Measurements from ENCODE around the gene ZNF541.

ZNF541 gene

DNA sequence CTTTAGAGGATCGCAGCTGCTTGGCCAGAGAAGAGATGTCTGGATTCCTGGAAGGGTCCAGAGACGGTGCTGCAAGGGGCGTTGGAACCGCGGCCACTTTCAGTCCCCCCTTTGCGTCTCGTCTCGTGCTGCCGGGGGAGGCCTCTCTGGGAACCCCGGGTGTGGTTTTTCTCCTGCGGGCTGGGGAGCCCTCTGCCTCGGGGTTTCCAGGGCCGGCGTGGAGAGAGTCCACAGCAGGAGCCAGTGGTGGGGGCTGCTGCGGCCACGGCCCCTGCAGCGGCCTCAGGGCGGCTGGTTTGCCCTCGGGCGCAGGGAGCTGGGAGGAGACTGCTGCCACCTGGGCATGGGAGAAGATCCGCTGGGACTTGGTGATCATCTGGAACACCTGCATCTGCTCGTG, 28.5 kb downstream of the ZNF541 start:
- no peak for DNase-seq

DNA sequence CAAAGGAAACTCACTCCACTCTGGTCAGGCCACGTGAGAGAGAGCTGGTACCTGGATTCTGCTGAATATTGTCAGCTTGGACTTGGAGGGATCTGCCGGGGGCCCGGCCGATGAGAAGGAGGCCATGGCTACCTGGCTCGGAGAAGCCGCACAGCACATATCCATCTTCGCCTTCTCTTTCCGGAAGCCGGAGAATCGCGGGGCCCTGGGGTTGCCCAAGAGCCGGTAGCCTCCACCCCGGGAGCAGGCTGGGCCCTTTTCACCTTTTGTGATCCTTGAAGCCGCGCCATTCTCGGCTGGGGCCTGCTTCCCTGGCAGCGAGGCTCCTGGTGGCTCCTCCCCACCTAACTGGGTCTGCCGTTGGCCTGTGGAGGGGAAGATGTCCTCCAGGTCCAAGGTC, 28.9 kb downstream of the ZNF541 start:
- DNase-seq: no peak

DNA sequence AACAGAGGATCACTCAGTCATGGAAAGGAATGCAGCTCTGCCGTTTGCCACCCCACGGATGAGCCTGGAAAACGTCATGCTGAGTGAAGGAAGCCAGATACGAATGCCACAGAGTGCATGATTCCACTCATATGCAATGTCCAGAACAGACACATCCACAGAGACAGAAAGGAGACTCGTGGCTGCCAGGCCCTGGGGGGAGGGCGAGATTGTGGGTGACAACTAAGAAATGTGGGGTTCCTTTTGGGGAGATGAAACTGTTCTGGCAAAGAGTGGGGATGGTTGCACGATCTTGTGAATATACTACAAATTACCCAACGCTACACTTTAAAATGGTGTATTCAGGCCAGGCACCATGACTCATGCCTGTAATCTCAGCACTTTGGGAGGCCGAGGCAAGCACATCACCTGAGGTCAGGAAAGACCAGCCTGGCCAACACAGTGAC, 30.9 kb downstream of the ZNF541 start:
- DNase-seq: no peak

DNA sequence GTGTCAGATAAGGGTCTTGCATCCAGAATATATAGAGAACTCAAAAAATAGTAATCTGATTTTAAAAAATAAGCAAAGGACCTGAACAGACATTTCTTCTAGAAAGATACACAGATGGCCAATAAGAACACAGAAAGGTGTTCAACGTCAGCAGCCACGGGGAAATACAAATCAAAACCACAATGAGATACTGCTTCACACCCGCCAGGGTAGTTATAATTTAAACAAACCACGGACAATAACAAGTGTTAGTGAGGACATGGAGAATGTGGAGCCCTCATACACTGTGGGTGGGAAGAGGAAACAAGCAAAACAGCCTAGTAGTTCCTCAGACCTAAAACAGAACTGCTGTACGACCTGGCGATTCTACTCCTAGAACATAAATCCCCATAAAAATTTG, 31.4 kb downstream of the ZNF541 start:
- DNase-seq: peak; percentile 32

DNA sequence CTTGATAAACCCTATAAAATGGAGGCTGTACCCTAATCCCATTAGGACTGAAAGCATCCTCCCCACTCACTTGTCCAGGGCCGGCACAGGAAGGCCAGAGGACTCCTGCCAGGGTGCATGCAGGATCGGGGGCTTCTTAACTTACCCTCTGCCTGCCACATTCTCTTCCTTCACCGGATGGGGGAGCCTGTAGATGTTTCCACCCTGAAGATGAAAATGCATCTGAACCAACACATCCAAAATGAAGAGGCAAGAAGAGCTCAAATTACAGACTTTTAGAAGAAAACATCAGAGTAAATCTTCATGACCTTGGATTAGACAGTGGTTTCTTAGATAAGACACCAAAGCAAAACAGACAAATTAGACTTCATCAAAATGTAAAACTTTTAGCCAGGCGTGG, 32.2 kb downstream of the ZNF541 start:
- DNase-seq: no peak

DNA sequence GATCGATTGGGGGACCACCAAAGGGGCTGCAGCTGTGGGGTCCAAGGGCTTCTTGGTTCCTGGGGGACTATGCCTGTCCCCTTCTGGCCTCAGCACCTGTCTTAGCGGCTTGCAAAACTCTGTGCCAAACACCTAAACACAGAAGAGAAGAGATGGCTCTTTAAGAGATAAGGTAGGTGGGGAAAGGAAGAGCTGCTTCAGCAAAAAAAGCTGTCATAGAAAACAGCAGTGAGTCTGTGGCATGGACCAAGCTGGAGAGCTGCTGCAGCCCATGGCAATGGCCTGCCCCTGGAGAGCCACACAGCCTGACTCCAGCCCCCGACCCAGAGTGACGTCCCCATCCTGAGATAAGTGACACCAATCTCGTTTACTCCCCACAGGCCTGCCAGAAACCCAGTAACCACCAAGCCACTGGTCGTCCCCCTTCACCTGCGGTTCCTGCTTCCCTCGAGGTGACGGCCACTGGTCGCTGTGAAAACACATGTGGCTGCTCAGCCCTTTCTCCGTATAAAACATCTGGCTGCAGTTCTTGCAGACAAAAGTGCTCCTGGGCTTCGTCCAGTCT, 33.1 kb downstream of the ZNF541 start:
- DNase-seq: no peak

DNA sequence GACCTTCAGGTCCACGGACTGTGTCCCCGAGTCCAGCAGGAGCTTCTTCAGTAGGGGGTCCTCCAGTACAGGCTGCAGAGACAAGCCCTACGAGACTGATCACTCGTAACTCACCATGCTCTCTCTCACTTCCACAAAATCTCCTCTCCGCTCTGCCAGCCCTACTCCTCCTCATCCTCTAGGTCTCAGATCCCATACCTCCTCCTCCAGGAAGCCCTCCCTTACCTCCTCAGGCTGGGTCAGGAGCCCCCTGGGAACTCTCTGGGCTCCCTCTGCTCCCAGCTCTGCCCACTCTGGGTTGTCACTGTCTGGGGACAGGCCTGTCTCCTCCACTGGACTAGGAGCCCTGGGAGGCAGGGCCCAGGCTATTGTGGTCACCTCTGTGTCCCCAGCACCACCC, 34.1 kb downstream of the ZNF541 start:
- no peak for DNase-seq

DNA sequence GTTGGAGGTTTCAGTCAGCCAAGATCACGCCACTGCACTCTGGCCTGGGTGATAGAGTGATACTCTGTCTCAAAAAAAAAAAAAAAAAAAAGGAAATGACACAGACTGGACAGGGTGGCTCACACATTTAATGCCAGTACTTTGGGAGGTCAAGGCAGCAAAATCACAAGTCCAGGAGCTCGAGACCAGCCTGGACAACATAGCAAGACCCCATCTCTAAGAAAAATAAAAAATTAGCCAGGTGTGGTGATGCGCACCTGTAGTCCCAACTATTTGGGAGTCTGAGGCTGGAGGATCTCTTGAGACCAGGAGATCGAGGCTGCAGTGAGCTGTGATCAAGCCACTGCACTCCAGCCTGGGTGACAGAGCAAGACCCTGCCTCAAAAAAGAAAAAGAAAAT, 35.5 kb downstream of the ZNF541 start:
- no peak for DNase-seq

DNA sequence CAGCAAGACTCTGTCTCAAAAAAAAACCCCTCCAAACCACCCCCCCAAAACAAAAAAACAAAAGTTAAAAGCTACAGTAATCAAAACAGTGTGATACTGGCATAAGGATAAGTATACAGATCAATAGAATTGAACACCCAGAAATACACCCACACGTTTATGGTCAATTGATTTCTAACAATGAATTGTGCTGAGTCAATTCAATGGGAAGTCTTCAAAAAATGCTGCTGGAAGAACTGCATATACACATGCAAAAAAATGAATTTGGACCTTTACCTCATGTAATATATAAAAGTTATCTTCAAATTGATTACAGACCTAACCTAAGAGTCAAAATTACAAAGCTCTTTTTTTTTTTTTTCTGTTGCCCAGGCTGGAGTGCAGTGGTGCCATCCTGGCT, 38.3 kb downstream of the ZNF541 start:
- DNase-seq: no peak

DNA sequence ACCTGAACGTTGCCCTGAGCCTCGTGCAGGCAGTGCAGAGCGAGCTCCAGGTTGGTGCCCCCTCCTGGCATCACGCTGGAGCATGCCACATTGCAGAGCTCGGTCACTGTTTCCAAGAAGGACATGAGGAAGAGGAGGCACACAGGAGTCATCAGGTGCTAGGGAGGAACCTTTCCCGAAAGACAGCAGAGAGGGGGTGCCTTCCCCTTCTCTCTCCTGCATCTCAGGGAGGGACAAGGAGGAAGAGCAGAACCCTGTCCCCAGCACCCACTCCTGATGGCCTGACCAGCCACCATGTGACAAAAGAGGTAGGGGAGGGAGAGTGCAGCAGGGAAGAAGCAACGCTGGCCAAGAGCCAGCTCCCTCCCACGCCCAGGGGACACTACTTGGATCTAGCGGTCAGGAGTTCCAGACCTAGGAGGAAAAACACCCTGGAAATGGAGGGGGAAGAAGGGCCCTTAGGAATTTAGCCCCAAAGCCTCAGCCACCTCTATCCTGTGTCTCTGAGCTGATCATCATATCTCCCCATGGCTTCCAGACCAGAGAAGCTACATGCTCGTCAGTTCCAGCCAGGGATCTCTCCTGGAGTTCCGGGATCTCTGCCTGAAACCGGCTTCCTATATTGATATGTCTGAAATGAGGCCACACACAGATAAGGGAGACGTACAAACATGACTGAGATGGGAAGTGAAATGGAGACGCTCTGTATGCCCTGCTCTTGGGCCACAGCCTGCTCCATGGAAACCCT, 41.1 kb downstream of the ZNF541 start:
- DNase-seq: no peak

DNA sequence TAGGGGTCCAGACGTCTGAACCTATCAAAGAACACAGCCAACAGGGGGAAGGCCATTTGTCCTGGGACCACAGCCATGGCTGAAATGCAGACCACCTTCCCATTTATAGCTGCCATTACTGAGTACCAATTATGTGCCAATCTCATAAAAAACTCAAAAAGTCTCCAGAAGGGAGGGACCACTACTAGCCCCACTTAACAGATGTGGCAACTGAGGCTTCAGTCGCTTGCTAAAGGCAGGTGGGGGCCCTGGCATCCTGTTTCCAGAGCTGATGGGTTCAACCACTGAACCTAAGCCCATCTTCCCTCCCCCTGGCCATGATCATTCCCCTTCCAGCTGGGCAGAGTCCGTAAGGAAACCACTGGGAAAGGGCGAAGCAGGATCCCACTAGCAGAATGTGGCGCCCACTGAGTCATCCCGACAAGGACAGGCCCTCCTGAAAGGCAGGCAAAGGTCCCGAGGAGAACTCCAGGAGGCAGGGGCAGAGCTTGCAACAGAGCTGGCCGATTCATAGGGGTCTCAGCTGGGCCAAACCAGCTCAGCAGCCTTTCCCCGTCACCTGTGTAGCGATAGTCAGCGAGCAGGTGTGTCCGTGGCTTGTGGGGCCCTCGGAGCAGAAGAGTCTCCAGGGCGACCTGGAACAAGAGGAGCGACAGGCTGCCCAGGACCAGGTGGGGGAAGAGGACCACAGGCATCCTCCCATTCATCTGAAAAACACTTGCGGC, 43.8 kb downstream of the ZNF541 start:
- no peak for DNase-seq

DNA sequence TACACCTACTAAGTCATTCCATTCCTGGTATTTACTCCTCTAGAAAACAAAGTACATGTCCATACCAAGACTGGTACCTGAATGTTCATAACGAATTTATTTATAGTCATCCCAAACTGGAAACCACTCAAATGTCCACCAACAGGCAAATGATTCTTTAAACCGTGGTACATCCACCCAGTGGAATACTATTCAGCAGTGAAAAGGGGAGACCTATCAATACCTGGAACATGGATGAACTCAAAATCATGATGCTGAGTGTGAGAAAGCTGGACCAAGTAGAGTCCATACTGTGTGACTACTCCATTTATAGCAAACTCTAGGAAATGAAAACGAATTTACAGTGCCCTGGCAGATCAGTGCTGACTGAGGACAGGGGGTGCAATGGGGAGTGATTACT, 46.1 kb downstream of the ZNF541 start:
- DNase-seq: no peak

DNA sequence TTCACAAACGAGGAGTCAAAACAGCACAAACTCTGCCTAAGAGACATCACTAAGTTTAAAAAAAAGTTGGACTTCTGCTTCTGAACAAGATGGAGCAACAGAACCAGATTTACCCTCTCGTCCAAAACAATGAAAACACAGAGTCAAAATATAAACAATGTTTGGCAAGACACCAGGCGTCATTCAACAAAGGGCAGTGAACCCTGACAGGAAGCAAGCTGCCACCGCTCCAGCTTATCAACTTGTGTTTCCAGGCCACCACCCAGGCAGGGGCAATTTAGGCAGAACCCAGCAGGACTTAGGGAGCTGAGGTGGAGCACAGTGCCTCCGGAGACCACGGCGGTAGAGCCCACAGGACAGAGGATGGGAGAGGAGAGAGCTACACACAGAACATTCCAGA, 49.5 kb downstream of the ZNF541 start:
- DNase-seq: no peak

Measured in T-helper 9 cell (primary cell).